ENCODE data around the gene RPS6KA2. TPM values are rescaled to one million over a fixed set of nuclear protein-coding genes. Genes with fewer than 3 reads are reported as not detected.
A peak's percentile ranks its signal among the peaks of the same experiment; 100 is the strongest.

The RPS6KA2 gene
- total and polyA plus RNA-seq, 2 donors (not counting 3 experiments of a cell fraction or from before 2014, with no cell fraction given): 54.5 to 75.8 TPM

- BruUV-seq (replicated peaks): no TSS peak
- CTCF ChIA-PET: interaction anchor here (0.9 kb wide), 2 partner anchors 18 to 21 kb away, joined by 3 to 6 read pairs; partner anchors contain the start of gene SFT2D1
- DNase-seq (ENCODE audit: low read depth, low spot score): no peak
Measured at GRCh38 chr6:166360243-166361076, 266.6 kb downstream of the RPS6KA2 start.

More at GRCh38 chr6:166360243-166361076, 266.6 kb downstream of the RPS6KA2 start:
- TF ChIP-seq MYC (IDR thresholded peaks at IDR 0.05; ENCODE audit: low read depth, low read length) (no peak), FOS (IDR thresholded peaks at IDR 0.05; ENCODE audit: borderline replicate concordance, insufficient read depth, low read length) (peak; percentile 76)
- H3K4me1 ChIP-seq (ENCODE audit: control insufficient read depth, extremely low read depth, insufficient read depth, low read length): peaks cover 15% of the 10 kb centered on the region
- POLR2A ChIA-PET: no interaction called here
- FAIRE-seq: peak; percentile 24
- no peaks in the 10 kb centered on the region for H3K36me3 ChIP-seq (ENCODE audit: control insufficient read depth in 2 of 2, extremely low read depth in 1 of 2, insufficient read depth in 2 of 2, low read length in 2 of 2)
- H3K27ac ChIP-seq (ENCODE audit: insufficient read depth, low read depth, low read length): no peak overlapping the region
- dilution Hi-C loops (cut with MboI; ENCODE audit: extremely low pct_ligation_motif_present, low sequenced_read_pairs) (no loop called here), intact Hi-C loops (cut with micrococcal nuclease) (no loop called here)
- H3K27me3 ChIP-seq (ENCODE audit: control insufficient read depth in 2 of 2, insufficient read depth in 2 of 2, low read length in 2 of 2): peaks cover 8 to 16% of the 10 kb centered on the region in 2 experiments
- H3K9ac ChIP-seq (replicated peaks; ENCODE audit: extremely low read depth, insufficient read depth, low read length): no peak overlapping the region
- no peak overlapping the region for H3K4me2 ChIP-seq (ENCODE audit: insufficient read depth, low read length)
- no peak overlapping the region for H2AFZ ChIP-seq (ENCODE audit: low read depth, low read length)
- no peaks in the 10 kb centered on the region for H3K79me2 ChIP-seq (ENCODE audit: control insufficient read depth, insufficient read depth, low read length)
- no peaks in the 10 kb centered on the region for H3K9me1 ChIP-seq (replicated peaks; ENCODE audit: control insufficient read depth, extremely low read depth, insufficient read depth, low read length)
- H3K9me3 ChIP-seq (replicated peaks; ENCODE audit: control insufficient read depth, insufficient read depth, low read length): no peaks in the 10 kb centered on the region
- no peak overlapping the region for H3K4me3 ChIP-seq (replicated peaks in 1 of 3; ENCODE audit: insufficient read depth in 1 of 3, low read depth in 1 of 3, low read length in 3 of 3)
- H4K20me1 ChIP-seq (replicated peaks; ENCODE audit: control insufficient read depth, extremely low read depth, insufficient read depth, low read length): no peaks in the 10 kb centered on the region

MicroRNA genes within 50 kb of the gene (microRNA counts, 767-probe panel; counts per million panel counts)
- microRNA hsa-miR-1913: 723 counts per million, percentile 96 among the panel's probes with 10 or more counts

Small RNA genes within 50 kb of the gene (microRNA-seq; reads per million reads assigned to microRNA genes)
- 5.8 reads per million, percentile 15 among the genes with 10 or more reads in this experiment for gene MIR1913 (ENCODE audit: borderline number of aligned reads, borderline replicate concordance)

Small RNA genes within 50 kb of the gene (small RNA-seq; reads per million reads assigned to genes)
- not detected for gene MIR1913 (ENCODE audit: insufficient read depth, insufficient read length, low read depth, low replicate concordance)

Other genes starting within 250 kb of the RPS6KA2 start
- 17.5 and 22.9 TPM in 2 replicates for gene MPC1, start 244.3 kb downstream of the RPS6KA2 start, total RNA-seq
- 11.2 and 15.5 TPM in 2 replicates for gene MPC1, start 244.3 kb downstream of the RPS6KA2 start, polyA plus RNA-seq
- gene RAMACL, start 40.6 kb downstream of the RPS6KA2 start, total RNA-seq: 4.0 and 5.3 TPM in 2 replicates
- 0.17 and 0.25 TPM in 2 replicates for gene RAMACL, start 40.6 kb downstream of the RPS6KA2 start, polyA plus RNA-seq

All from endothelial cell of umbilical vein (primary cell).